Panc1 (cell line): ENCODE measurements around the gene RLBP1. TPM values are rescaled to one million over a fixed set of nuclear protein-coding genes. Genes with fewer than 3 reads are reported as not detected.

Experiments
- ATAC-seq: fragments of 200-7000 bp; cut with Tn5 transposase; 2 replicates; pipeline ENCODE4 v1.9.1; 2020; ENCODE audit warnings: mild to moderate bottlenecking, moderate library complexity
- BruUV-seq: library from RNA; stranded (reverse); fragments of 400-500 nt; replicated peaks from 2 replicates; lab custom pipeline; 2021; lab: Mats Ljungman, UMichigan
- CTCF ChIA-PET: fragments of 300-600 bp; sonication (Branson Sonifier 250); formaldehyde crosslinking; loops from one replicate; lab custom pipeline; 2022; ENCODE audit warnings: antibody characterized with exemption; lab: Charles Lee
- POLR2A ChIA-PET: fragments of 300-600 bp; sonication (Branson Sonifier 250); formaldehyde crosslinking; loops from one replicate; lab custom pipeline; 2022; ENCODE audit warnings: antibody characterized with exemption; lab: Charles Lee
- DNase-seq: peaks from one replicate; pipeline ENCODE4 v3.0.0-alpha.2; 2010; ENCODE audit warnings: low read depth, low spot score
- H3K27ac ChIP-seq: 2 replicates; pipeline ENCODE4 v1.5.1; 2011; ENCODE audit warnings: mild to moderate bottlenecking, low read length, inconsistent platforms
- H3K27me3 ChIP-seq: fragments of 200-500 bp; sonication (Bioruptor generic); 2 replicates; pipeline ENCODE4 v1.6.0; 2014; ENCODE audit warnings: low read length, inconsistent platforms; ENCODE audit not compliant: control insufficient read depth, insufficient read depth
- H3K36me3 ChIP-seq: fragments of 200-500 bp; sonication (Bioruptor generic); 2 replicates; pipeline ENCODE4 v1.5.1; 2014; ENCODE audit warnings: inconsistent platforms, mild to moderate bottlenecking, low read length, moderate library complexity; ENCODE audit not compliant: control insufficient read depth, insufficient read depth
- H3K4me1 ChIP-seq: 2 replicates; pipeline ENCODE4 v1.5.1; 2011; ENCODE audit warnings: inconsistent platforms, mild to moderate bottlenecking, low read length, moderate library complexity; ENCODE audit not compliant: control insufficient read depth, insufficient read depth
- H3K4me3 ChIP-seq, 2 experiments: 2 replicates each; pipeline ENCODE4 v1.5.1; 2011 to 2012; ENCODE audit warnings: low read depth in 2 of 2, low read length in 2 of 2, mild to moderate bottlenecking in 2 of 2, inconsistent platforms in 1 of 2, moderate library complexity in 1 of 2
- H3K9me3 ChIP-seq: fragments of 200-500 bp; sonication (Bioruptor generic); 2 replicates; pipeline ENCODE4 v1.5.1; 2014; ENCODE audit warnings: low read depth, mild to moderate bottlenecking, inconsistent platforms, low read length, moderate library complexity; ENCODE audit not compliant: control insufficient read depth, insufficient read depth
- CTCF ChIP-seq: fragments of 450-650 bp; IDR thresholded peaks from 2 replicates; pipeline ENCODE4 v1.5.1; 2017; ENCODE audit warnings: mild to moderate bottlenecking
- POLR2AphosphoS5 ChIP-seq: IDR thresholded peaks from 2 replicates; pipeline ENCODE4 v1.6.1; 2012; ENCODE audit warnings: mild to moderate bottlenecking, low read depth, low read length, moderate library complexity
- REST ChIP-seq, 2 experiments: IDR thresholded peaks; 2 replicates each; pipeline ENCODE4 v1.6.1; 2011 to 2012; ENCODE audit warnings: low read depth in 2 of 2, control low read depth in 1 of 2, low read length in 1 of 2, mild to moderate bottlenecking in 1 of 2, moderate library complexity in 1 of 2; ENCODE audit not compliant: insufficient read depth in 1 of 2
- SIN3A ChIP-seq: IDR thresholded peaks from 2 replicates; pipeline ENCODE4 v1.6.1; 2012; ENCODE audit warnings: low read depth, mild to moderate bottlenecking, low read length, moderate library complexity, borderline replicate concordance; ENCODE audit not compliant: insufficient read depth
- TCF7L2 ChIP-seq: IDR thresholded peaks from 2 replicates; pipeline ENCODE4 v1.6.1; 2011; ENCODE audit warnings: mild to moderate bottlenecking, low read depth, low read length, inconsistent platforms
- in situ Hi-C: cut with HindIII; loops from 2 replicates; pipeline ENCODE4 v1.10.0; 2016; ENCODE audit warnings: low sequenced_read_pairs, low pct_unique_long_range_greater_than_20kb
- intact Hi-C: fragments of 100-400 bp; cut with micrococcal nuclease; formaldehyde crosslinking; loops from one replicate; pipeline ENCODE4 v1.10.0; 2022; ENCODE audit not compliant: unreplicated experiment
- total RNA-seq: library from RNA; stranded (reverse); gene quantifications from one replicate; pipeline ENCODE4 v1.2.1, GENCODE V29; 2021; ENCODE audit not compliant: unreplicated experiment

RLBP1 gene
- total RNA-seq, 1 experiment from 2014 or later: not detected

DNA sequence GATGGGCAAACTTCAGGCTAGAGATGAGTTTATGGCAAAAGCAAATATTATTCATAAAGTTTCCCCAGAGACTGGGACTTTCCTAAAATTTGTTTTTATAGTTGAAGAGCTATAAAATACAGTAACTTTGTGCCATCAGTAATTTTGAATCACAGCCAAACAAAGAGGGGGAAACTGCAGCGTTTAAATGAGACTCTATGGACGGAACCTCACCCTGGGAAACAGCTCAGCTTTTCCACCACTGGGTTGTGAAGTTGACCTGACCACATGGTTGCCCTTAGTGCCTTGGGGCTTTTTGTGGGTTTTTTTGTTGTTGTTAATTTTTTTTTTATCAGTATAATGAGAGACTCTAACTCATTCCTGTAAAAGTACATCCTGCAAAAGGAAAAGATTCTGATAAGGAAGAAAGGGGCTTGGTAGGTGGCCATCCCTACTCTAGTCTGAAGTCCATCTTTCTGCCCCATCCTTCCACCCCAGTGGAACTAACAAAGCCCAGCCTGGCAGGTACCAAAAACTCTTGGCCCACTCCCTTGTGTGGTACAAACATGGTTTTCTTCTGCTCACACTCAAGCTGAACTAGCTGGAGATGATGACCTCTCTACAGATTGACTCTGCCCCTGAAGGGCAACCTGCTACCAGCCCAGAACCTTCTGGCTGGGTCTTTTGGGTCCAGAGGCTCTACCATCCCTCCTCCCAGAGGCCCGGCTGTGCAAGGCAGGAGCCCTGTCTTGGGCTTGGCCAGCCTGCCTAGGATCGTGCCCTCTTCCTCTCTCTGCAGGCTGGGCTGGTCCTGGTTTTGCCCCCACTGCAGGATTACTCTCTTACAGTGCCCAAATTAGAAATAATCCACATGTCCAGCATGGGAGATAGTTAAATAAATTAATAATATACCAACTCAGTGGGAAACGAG, 41.2 kb downstream of the RLBP1 start:
- peaks cover 6% of the 10 kb centered on the region; the same call in 1 of the 2 replicates for H3K36me3 ChIP-seq
- no peaks in the 10 kb centered on the region for H3K27me3 ChIP-seq
- CTCF ChIA-PET: interaction anchor here (0.7 kb wide), 1 partner anchor 285 kb away, joined by 6 read pairs; no protein-coding TSS in a partner anchor
- no peaks in the 10 kb centered on the region for H3K9me3 ChIP-seq
- no TSS peak for BruUV-seq
- no peak overlapping the region for H3K27ac ChIP-seq
- ATAC-seq (no peak), DNase-seq (no peak)
- in situ Hi-C loops (no loop called here), intact Hi-C loops (loop anchor here (5.0 kb wide), 2 partner anchors 288 to 303 kb away; no protein-coding TSS in a partner anchor)
- H3K4me1 ChIP-seq: no peaks in the 10 kb centered on the region
- no peak overlapping the region for H3K4me3 ChIP-seq
- TF ChIP-seq POLR2AphosphoS5 (no peak), REST (IDR thresholded peaks at IDR 0.05; ENCODE audit: insufficient read depth in 1 of 2, low read depth in 2 of 2, low read length in 1 of 2) (no peak), TCF7L2 (no peak), SIN3A (no peak), CTCF (no peak)
- POLR2A ChIA-PET: interaction anchor here (0.6 to 0.9 kb wide), 2 partner anchors 92 to 249 kb away, joined by 3 read pairs; no protein-coding TSS in a partner anchor

DNA sequence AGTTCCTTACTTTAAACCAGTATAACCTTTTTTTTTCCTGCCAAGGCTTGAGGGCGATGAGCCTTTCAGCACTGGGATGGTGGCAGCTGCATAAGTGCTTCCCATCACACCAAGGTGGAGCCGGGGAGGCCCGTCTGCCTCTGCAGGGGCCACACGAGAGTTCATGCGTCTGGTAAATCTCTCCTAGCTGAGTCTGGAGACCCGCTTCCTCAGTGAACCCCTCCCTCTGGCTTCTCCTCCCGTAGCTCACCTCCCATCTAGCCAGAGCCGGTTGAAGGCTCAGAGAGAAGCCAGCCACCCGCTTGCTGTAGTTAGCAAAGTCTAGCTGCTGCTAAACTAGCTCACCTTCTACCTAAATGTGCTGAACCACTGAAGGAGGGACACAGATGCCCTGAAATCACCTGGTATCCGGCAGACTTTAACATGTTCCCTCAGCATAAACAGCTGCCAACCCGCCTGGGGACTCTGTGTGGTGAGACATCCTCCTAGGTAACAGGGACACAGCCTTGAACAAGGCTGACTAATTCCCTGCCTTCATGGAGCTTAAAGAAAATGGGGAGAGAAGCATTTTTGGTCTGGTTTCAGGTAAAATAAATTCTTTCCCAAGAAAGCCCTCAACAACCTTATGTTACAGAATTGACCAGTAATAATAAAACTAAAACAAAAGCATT, 42.9 kb downstream of the RLBP1 start:
- H3K9me3 ChIP-seq: no peaks in the 10 kb centered on the region
- in situ Hi-C loops: no loop called here
- intact Hi-C loops: loop anchor here (5.0 kb wide), 2 partner anchors 286 to 301 kb away; no protein-coding TSS in a partner anchor
- TF ChIP-seq CTCF (no peak), TCF7L2 (no peak), REST (IDR thresholded peaks at IDR 0.05; ENCODE audit: insufficient read depth in 1 of 2, low read depth in 2 of 2, low read length in 1 of 2) (no peak), SIN3A (no peak), POLR2AphosphoS5 (no peak)
- no peak overlapping the region; the same call in 1 of the 2 replicates for H3K27ac ChIP-seq
- no peak for DNase-seq
- BruUV-seq: no TSS peak
- no peaks in the 10 kb centered on the region for H3K4me1 ChIP-seq
- POLR2A ChIA-PET: interaction anchor here (0.7 to 1.6 kb wide), 2 partner anchors 89 to 284 kb away, joined by 3 read pairs; no protein-coding TSS in a partner anchor
- peaks cover 6% of the 10 kb centered on the region; the same call in 1 of the 2 replicates for H3K36me3 ChIP-seq
- CTCF ChIA-PET: interaction anchor here (0.6 to 2.4 kb wide), 11 partner anchors 10 to 284 kb away, joined by 3 to 16 read pairs (median 4); no protein-coding TSS in a partner anchor
- H3K27me3 ChIP-seq: no peaks in the 10 kb centered on the region
- no peak for ATAC-seq
- no peak overlapping the region for H3K4me3 ChIP-seq
